GM18909 (cell line): ENCODE measurements around the gene SRMS.

ENCODE experiments used
- ATAC-seq: cut with Tn5 transposase; IDR thresholded peaks from one replicate; pipeline ENCODE4 v1.9.1; 2021; ENCODE audit warnings: mild to moderate bottlenecking; ENCODE audit not compliant: unreplicated experiment, poor library complexity

SRMS gene

DNA sequence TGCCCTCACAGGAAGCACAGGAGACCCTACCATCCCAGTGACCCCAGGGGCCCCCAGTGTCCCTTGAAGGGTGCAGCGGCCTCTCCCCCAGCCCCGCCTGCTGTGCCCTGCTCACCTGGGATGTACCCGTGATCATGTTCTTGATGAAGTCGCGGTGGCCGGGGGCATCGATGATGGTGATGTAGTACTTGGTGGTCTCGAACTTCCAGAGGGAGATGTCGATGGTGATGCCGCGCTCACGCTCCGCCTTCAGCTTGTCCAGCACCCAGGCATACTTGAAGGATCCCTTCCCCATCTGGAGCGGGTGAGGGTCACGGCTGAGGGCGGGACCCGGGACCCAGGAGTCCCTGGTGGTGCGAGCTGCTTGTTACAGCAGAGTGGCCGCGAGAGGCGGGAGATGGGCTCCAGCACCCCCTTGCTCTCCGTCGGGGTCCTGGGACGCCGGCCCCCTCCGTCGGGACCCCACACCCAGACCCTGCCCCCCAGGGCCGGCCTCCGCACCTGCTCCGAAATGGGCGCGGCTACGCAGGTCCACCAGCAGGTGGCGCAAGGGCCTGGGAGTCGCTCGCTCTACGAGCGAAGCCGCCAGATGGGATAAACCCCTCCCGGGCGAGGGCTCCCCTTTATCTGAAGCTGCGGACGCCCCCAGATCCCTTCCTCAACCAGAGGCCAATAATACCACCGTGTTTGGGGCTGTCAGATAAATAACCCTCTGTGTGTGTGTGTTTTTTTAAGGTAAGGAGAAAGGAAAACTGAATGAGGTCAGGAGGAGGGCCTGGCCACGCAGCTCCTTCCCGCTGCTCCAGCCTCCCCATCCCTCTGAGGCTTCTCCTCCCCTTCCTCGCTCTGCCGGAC lies 51.6 kb downstream of the SRMS start:
- no peak for ATAC-seq

- no peak for ATAC-seq
Measured at GRCh38 chr20:63495167-63495720, 52.3 kb downstream of the SRMS start.

DNA sequence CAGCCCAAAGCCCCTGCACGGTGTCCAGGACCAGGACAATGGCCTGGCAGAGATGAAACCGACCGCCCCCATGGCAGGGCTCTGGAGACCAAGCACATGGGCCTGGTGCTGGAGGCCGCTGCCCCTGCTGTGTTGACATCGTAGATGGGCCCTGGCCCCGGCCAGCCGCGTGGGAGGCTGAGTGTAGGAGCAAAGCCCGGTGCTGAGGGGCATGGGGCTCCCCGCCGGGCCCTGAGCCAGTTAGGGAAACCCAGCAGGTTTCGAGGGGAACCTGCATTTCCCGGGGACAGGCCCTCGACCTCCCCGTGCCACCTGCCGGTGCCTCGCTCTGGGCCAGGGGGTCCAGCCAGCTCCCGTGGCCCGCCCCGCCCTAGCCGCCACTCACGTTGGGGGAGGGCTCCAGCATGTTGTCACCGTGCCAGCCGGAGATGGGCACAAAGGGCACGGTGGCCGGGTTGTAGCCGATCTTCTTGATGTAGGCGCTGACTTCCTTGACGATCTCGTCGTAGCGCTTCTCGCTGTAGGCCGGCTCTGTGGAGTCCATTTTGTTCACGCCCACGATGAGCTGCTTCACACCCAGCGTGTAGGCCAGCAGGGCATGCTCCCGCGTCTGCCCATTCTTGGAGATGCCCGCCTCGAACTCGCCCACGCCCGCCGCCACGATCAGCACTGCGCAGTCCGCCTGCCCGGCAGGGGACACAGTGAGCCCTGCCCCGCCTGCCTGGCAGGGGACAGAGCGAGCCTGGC lies 53.0 kb downstream of the SRMS start:
- no peak for ATAC-seq

DNA sequence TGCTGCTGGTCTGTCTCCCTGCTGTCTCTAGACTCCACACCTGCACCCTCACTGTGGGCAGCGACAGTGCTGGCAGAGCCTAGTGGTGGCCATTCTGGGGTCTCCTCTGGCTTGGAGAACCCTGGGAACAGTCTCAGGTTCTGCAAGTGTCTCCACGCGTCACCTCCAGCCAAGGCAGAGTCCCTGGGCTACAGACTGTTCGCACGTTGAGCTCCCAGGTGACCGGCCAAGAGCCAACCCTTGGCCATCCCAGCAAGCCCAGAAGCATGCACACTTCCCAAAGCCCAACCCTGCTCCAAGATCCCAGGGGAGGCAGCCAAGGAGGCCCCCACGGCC lies 53.5 kb downstream of the SRMS start:
- ATAC-seq = no peak

- no peak for ATAC-seq
Measured at GRCh38 chr20:63493563-63494020, 54.0 kb downstream of the SRMS start.

GRCh38 chr20:63492982-63493381 lies 54.6 kb downstream of the SRMS start:
- no peak for ATAC-seq

- no peak for ATAC-seq
Measured at GRCh38 chr20:63492518-63492917, 55.0 kb downstream of the SRMS start.

GRCh38 chr20:63491635-63492230 lies 55.8 kb downstream of the SRMS start:
- ATAC-seq = no peak

GRCh38 chr20:63491078-63491477 lies 56.5 kb downstream of the SRMS start:
- no peak for ATAC-seq
